ENCODE data around the gene SNRNP70.

DNA sequence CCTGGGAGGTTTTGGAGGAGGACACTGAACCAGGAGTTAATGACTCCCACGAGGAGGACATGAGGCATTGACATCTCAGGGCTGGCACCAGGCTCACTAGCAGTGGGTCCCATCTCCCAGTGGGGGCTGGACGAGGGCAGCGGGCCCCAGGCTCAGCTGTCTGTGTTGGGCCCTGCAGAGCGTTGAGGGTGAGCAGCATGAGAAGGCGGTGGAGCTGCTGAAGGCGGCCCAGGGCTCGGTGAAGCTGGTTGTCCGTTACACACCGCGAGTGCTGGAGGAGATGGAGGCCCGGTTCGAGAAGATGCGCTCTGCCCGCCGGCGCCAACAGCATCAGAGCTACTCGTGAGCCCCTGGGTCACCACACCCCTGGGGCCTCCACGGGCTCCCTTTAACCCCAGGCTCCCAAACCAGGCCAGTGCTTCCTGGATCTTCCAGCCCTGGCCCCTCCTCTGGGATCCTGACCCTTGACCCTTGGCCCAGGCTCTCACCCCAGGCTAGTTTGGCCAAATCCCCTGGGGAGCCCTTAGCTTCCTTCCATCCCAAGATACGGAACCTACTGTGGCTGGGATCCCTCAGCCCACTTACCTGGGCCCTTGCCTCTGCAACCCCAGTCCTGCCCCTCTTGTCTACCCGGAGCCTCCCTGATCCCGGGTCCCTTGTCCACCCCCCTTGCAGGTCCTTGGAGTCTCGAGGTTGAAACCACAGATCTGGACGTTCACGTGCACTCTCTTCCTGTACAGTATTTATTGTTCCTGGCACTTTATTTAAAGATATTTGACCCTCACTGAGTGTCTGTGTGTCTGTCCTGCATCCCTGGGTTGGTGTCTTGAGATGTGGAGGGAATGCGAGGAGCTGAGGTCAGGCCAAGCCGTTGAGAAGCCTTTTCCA is 32.7 kb downstream of the SNRNP70 start:
- TF ChIP-seq CTCF (IDR thresholded peaks at IDR 0.05; ENCODE audit: low read depth, low read length, poor library complexity, severe bottlenecking) (no peak), EZH2phosphoT487 (IDR thresholded peaks at IDR 0.05; ENCODE audit: borderline replicate concordance, low read length) (no peak)
